ENCODE results near the gene USP6NL. TPM values are rescaled to one million over a fixed set of nuclear protein-coding genes. Genes with fewer than 3 reads are reported as not detected.

Gene USP6NL
- total RNA-seq, 1 experiment from 2014 or later: 35.6 TPM

DNA sequence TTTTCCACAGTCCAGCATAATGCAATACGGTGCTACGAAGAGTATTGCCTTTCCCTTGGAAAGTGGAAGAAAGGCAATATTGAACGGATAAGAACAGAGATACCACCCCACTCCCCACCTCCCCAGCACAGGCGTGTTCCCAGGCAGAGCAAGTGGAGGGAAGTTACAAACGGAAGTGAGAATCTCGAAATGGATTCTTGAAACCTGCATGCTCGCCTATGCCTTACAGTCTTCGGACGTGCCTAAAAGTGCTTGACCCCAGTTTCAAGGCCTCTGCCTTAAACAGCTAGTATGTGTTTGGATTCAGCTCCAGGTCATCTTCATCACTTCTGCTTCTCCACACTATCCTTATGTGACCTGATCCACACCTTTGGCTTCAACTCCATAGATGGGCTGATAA is 35.0 kb upstream of the USP6NL start:
- CTCF ChIA-PET: interaction anchor here (0.6 kb wide), 1 partner anchor 16 kb away, joined by 4 read pairs; no protein-coding TSS in a partner anchor
- POLR2A ChIA-PET: no interaction called here
- no TSS peak for BruUV-seq (replicated peaks)

DNA sequence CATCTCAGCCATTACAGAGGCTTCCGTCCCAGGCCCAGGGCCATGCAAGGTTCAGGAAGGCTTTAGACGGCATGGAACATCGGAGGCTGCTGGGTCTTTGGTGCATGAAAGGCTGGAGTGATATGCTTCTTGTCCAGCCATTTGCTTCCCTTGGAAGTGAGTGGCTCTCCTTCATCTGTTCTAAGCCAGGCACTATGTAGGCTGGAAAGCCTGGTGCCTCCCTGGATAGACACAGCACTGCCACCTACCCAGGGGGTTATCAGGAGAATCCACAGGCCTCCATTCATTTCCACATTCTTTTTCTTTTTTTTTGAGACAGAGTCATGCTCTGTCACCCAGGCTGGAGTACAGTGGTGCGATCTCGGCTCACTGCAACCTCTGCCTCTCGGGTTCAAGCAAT is 31.6 kb upstream of the USP6NL start:
- Mint-ChIP-seq H3K36me3 (ENCODE audit: insufficient read depth, unreplicated experiment) (no peaks in the 10 kb centered on the region), H3K4me3 (ENCODE audit: unreplicated experiment) (no peak overlapping the region), H3K9me3 (ENCODE audit: unreplicated experiment) (peaks cover 17% of the 10 kb centered on the region), H3K27me3 (ENCODE audit: insufficient read depth, unreplicated experiment) (no peaks in the 10 kb centered on the region), H3K4me1 (ENCODE audit: low read depth, unreplicated experiment) (peaks cover 16% of the 10 kb centered on the region), H3K27ac (ENCODE audit: unreplicated experiment) (no peak overlapping the region)
- intact Hi-C loops (cut with micrococcal nuclease; ENCODE audit: unreplicated experiment): no loop called here
- no peak for TF ChIP-seq CTCF (IDR thresholded peaks at IDR 0.05; ENCODE audit: insufficient read depth in 1 of 2, low read depth in 1 of 2, low read length in 1 of 2, severe bottlenecking in 1 of 2, unreplicated experiment in 1 of 2)
- CTCF ChIA-PET: no interaction called here
- Histone ChIP-seq H3K36me3 (ENCODE audit: control insufficient read depth, insufficient read depth, low read length) (no peaks in the 10 kb centered on the region), H3K4me1 (peaks cover 8% of the 10 kb centered on the region), H3K4me3 (ENCODE audit: low read depth, low read length) (no peak overlapping the region), H3K9me3 (no peaks in the 10 kb centered on the region), H3K27me3 (replicated peaks; ENCODE audit: control insufficient read depth, insufficient read depth, low read length) (no peaks in the 10 kb centered on the region)
- POLR2A ChIA-PET: no interaction called here
- BruUV-seq (replicated peaks): no TSS peak
- no peak for DNase-seq

More for the DNA sequence above, 35.0 kb upstream of the USP6NL start:
- DNase-seq: no peak
- H3K4me1 Mint-ChIP-seq (ENCODE audit: low read depth, unreplicated experiment): no peaks in the 10 kb centered on the region
- no peak for TF ChIP-seq CTCF (IDR thresholded peaks at IDR 0.05; ENCODE audit: insufficient read depth in 1 of 2, low read depth in 1 of 2, low read length in 1 of 2, severe bottlenecking in 1 of 2, unreplicated experiment in 1 of 2)
- Histone ChIP-seq H3K4me3 (ENCODE audit: low read depth, low read length) (no peak overlapping the region), H3K27me3 (replicated peaks; ENCODE audit: control insufficient read depth, insufficient read depth, low read length) (no peaks in the 10 kb centered on the region), H3K4me1 (no peaks in the 10 kb centered on the region), H3K9me3 (no peaks in the 10 kb centered on the region), H3K36me3 (ENCODE audit: control insufficient read depth, insufficient read depth, low read length) (no peaks in the 10 kb centered on the region)
- no peak overlapping the region for H3K4me3 Mint-ChIP-seq (ENCODE audit: unreplicated experiment)
- no peaks in the 10 kb centered on the region for H3K36me3 Mint-ChIP-seq (ENCODE audit: insufficient read depth, unreplicated experiment)
- peaks cover 8% of the 10 kb centered on the region for H3K9me3 Mint-ChIP-seq (ENCODE audit: unreplicated experiment)
- no peak overlapping the region for H3K27ac Mint-ChIP-seq (ENCODE audit: unreplicated experiment)
- H3K27me3 Mint-ChIP-seq (ENCODE audit: insufficient read depth, unreplicated experiment): no peaks in the 10 kb centered on the region
- intact Hi-C loops (cut with micrococcal nuclease; ENCODE audit: unreplicated experiment): no loop called here

DNA sequence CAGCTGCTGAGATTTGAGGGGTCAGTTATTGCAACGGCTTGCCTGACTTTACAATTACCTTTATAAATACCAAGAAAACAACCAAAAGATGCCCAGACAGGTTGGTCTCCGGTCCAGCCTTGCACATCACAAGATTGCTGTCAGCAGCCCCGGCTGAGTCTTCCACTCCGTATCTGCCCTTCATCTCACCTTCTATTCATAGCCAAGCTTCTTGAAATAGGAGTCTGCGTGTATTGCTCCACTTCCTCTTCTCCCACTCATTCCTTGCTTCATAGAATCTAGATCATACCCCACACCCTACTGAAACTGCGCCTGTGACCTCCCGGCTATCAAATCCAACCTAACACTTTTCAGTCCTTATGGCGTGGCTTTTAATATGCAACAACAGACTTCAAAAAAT is 31.1 kb upstream of the USP6NL start:
- no TSS peak for BruUV-seq (replicated peaks)
- POLR2A ChIA-PET: no interaction called here
- H3K27me3 ChIP-seq (replicated peaks; ENCODE audit: control insufficient read depth, insufficient read depth, low read length): no peaks in the 10 kb centered on the region
- CTCF ChIA-PET: no interaction called here
- Mint-ChIP-seq H3K4me3 (ENCODE audit: unreplicated experiment) (no peak overlapping the region), H3K27me3 (ENCODE audit: insufficient read depth, unreplicated experiment) (no peaks in the 10 kb centered on the region), H3K9me3 (ENCODE audit: unreplicated experiment) (peaks cover 17% of the 10 kb centered on the region), H3K4me1 (ENCODE audit: low read depth, unreplicated experiment) (peaks cover 16% of the 10 kb centered on the region), H3K27ac (ENCODE audit: unreplicated experiment) (no peak overlapping the region), H3K36me3 (ENCODE audit: insufficient read depth, unreplicated experiment) (no peaks in the 10 kb centered on the region)
- H3K4me3 ChIP-seq (ENCODE audit: low read depth, low read length): no peak overlapping the region
- intact Hi-C loops (cut with micrococcal nuclease; ENCODE audit: unreplicated experiment): no loop called here
- no peak for DNase-seq
- peaks cover 8% of the 10 kb centered on the region for H3K4me1 ChIP-seq
- H3K36me3 ChIP-seq (ENCODE audit: control insufficient read depth, insufficient read depth, low read length): no peaks in the 10 kb centered on the region
- no peaks in the 10 kb centered on the region for H3K9me3 ChIP-seq
- no peak for TF ChIP-seq CTCF (IDR thresholded peaks at IDR 0.05; ENCODE audit: insufficient read depth in 1 of 2, low read depth in 1 of 2, low read length in 1 of 2, severe bottlenecking in 1 of 2, unreplicated experiment in 1 of 2)

All from Caco-2 (cell line).